Adrenal gland (tissue), 12 donors: ENCODE data around the gene TSPAN3. TPM values are rescaled to one million over a fixed set of nuclear protein-coding genes. Genes with fewer than 3 reads are reported as not detected.
A peak's percentile ranks its signal among the peaks of the same experiment; 100 is the strongest.

Experiments used
- DNase-seq, 7 donors: peaks; one replicate each; pipeline ENCODE4 v3.0.0-alpha.2; 2019 to 2020
- H3K27ac ChIP-seq, 5 donors: fragments of 200-600 bp; sonication (generic) in 4 of 5; 1 replicate in 3 of 5; 2 replicates in 2 of 5; pipeline versions ENCODE4 v1.5.1 to v1.8.0; 2016 to 2020; ENCODE audit warnings: mild to moderate bottlenecking in 1 of 5
- H3K27me3 ChIP-seq: fragments of 200-600 bp; 2 replicates; pipeline ENCODE4 v1.8.0; 2021
- H3K36me3 ChIP-seq, 2 donors: fragments of 200-600 bp; replicated peaks in 1 of 2; 1 replicate in 1 of 2; 2 replicates in 1 of 2; pipeline versions ENCODE4 v1.5.1 to v1.8.0; 2018 to 2022
- H3K4me1 ChIP-seq, 2 donors: fragments of 200-600 bp; replicated peaks in 1 of 2; 1 replicate in 1 of 2; 2 replicates in 1 of 2; pipeline versions ENCODE4 v1.5.1 to v1.8.0; 2018 to 2021
- H3K4me3 ChIP-seq, 4 donors: fragments of 200-600 bp; sonication (generic) in 3 of 4; one replicate each; pipeline ENCODE4 v1.5.1; 2016 to 2018
- H3K9me3 ChIP-seq, 3 donors: fragments of 200-600 bp; sonication (generic) in 1 of 3; replicated peaks in 1 of 3; 1 replicate in 2 of 3; 2 replicates in 1 of 3; pipeline versions ENCODE4 v1.5.1 to v1.8.0; 2016 to 2021
- POLR2A ChIP-seq, 2 donors: fragments of 450-650 bp; IDR thresholded peaks; one replicate each; pipeline ENCODE4 v1.6.1; 2017; ENCODE audit warnings: antibody characterized with exemption in 2 of 2, mild to moderate bottlenecking in 2 of 2, moderate library complexity in 1 of 2
- WGBS, 4 donors: extraction: QIAGEN DNeasy Blood & Tissue Kit in 2 of 4; methylation state at CpG; one replicate each; pipeline versions ENCODE4 v1.1.5 to v1.1.7; 2013 to 2017; 5-methylcytosine and 5-hydroxymethylcytosine counted together
- intact Hi-C, 2 donors: fragments of 100-400 bp; cut with DNase I; formaldehyde crosslinking; loops; one replicate each; pipeline versions ENCODE4 v1.14.1 to v1.15.0; 2022 to 2023
- polyA plus RNA-seq, 3 donors: library from polyadenylated mRNA; stranded (reverse); fragments of 200-250 nt in 2 of 3; fragments of 350-450 nt in 1 of 3; fragmentation: Illumina TruSeq in 1 of 3; extraction: RNeasy Lipid Tissue Mini Kit (QIAGEN cat#74804) in 1 of 3; gene quantifications; one replicate each; pipeline ENCODE4 v1.2.3, GENCODE V29; 2013 to 2014
- total RNA-seq, 9 donors: library from RNA; depleted of rRNA in 4 of 9; stranded (reverse); fragments of >200 nt in 4 of 9; fragments of 120-200 nt in 1 of 9; fragmentation: NEBNext Ultra II Directional in 1 of 9; extraction: Animal tissue kit (Norgen Biotek cat#: 25700) in 1 of 9; gene quantifications; one replicate each; pipeline versions ENCODE4 v1.1.0 to v1.2.4, GENCODE V29; 2013 to 2023
- TF ChIP-seq, protein P1 (sequence below), 6 experiments: fragments of 450-650 bp in 4 of 6; fragments of 200-600 bp in 2 of 6; sonication (generic) in 1 of 6; IDR thresholded peaks; 1 replicate in 5 of 6; 2 replicates in 1 of 6; pipeline versions ENCODE4 v1.5.1 to v1.8.0; 2016 to 2021; ENCODE audit warnings: antibody characterized with exemption in 6 of 6, mild to moderate bottlenecking in 2 of 6, moderate library complexity in 1 of 6
- donor health status: healthy with polysubstance abuse.
- donor health status: Bipolar disorder and iron deficiency.
- donor health status: DM: yes; HTN: yes; CAD: no.
- donor health status: DM: no; HTN: no; CAD: no.
- donor health status: DM: no; HTN: no; CAD: no.
- donor health status: DM: yes; HTN: yes; CAD: no.

The TSPAN3 gene
- total and polyA plus RNA-seq, 12 donors = 129 to 464 (median 229) TPM

DNA sequence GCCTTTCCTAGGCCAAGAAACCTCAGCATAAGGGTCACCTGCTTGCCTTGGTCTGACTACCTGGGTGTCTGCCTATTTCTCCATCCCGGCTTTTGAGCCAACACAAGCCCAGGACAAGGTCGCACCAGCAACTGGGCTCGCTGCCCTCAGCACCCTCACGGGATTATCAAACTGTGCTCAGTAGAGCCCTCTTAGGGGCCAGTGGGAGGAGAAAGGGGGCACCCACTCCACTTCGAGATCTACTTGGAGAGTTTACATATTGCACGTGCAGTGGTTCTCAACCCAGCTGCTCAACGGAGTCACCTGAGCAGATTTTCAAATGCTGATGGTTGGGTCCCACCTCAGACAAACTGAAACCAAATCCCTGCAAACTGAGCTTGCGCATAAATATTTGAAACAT is 31.1 kb downstream of the TSPAN3 start:
- Histone ChIP-seq H3K9me3 (no peaks in the 10 kb centered on the region), H3K4me3 (no peak overlapping the region), H3K27me3 (no peaks in the 10 kb centered on the region), H3K27ac (no peak overlapping the region), H3K4me1 (no peaks in the 10 kb centered on the region), H3K36me3 (peaks cover 0 to 15% of the 10 kb centered on the region in 2 donors)
- no peak for DNase-seq
- no peak for TF ChIP-seq POLR2A (IDR thresholded peaks at IDR 0.05)
- TF ChIP-seq, protein P1, sequence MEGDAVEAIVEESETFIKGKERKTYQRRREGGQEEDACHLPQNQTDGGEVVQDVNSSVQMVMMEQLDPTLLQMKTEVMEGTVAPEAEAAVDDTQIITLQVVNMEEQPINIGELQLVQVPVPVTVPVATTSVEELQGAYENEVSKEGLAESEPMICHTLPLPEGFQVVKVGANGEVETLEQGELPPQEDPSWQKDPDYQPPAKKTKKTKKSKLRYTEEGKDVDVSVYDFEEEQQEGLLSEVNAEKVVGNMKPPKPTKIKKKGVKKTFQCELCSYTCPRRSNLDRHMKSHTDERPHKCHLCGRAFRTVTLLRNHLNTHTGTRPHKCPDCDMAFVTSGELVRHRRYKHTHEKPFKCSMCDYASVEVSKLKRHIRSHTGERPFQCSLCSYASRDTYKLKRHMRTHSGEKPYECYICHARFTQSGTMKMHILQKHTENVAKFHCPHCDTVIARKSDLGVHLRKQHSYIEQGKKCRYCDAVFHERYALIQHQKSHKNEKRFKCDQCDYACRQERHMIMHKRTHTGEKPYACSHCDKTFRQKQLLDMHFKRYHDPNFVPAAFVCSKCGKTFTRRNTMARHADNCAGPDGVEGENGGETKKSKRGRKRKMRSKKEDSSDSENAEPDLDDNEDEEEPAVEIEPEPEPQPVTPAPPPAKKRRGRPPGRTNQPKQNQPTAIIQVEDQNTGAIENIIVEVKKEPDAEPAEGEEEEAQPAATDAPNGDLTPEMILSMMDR (IDR thresholded peaks at IDR 0.05) = no peak
- 100% methylated on average over 3 of the region's 8 CpGs; no CpG with 5 or more reads in 3 of the 4 donors for WGBS, 4 donors
- intact Hi-C loops = loop anchor here in 1 of 2 donors (10.0 kb wide), 2 partner anchors 55 to 455 kb away; no protein-coding TSS in a partner anchor

- Histone ChIP-seq H3K9me3 (no peaks in the 10 kb centered on the region), H3K27me3 (no peaks in the 10 kb centered on the region), H3K4me1 (no peaks in the 10 kb centered on the region), H3K4me3 (no peak overlapping the region), H3K27ac (no peak overlapping the region), H3K36me3 (peaks cover 0 to 15% of the 10 kb centered on the region in 2 donors)
- intact Hi-C loops = loop anchor here in 1 of 2 donors (10.0 kb wide), 2 partner anchors 54 to 456 kb away; no protein-coding TSS in a partner anchor
- TF ChIP-seq, protein P1 (IDR thresholded peaks at IDR 0.05) = no peak
- TF ChIP-seq POLR2A (IDR thresholded peaks at IDR 0.05) = no peak
- DNase-seq = no peak
- no CpG with 5 or more reads among the region's 5 CpGs for WGBS, 4 donors
Observed at GRCh38 chr15:77039217-77039533, 31.7 kb downstream of the TSPAN3 start.

DNA sequence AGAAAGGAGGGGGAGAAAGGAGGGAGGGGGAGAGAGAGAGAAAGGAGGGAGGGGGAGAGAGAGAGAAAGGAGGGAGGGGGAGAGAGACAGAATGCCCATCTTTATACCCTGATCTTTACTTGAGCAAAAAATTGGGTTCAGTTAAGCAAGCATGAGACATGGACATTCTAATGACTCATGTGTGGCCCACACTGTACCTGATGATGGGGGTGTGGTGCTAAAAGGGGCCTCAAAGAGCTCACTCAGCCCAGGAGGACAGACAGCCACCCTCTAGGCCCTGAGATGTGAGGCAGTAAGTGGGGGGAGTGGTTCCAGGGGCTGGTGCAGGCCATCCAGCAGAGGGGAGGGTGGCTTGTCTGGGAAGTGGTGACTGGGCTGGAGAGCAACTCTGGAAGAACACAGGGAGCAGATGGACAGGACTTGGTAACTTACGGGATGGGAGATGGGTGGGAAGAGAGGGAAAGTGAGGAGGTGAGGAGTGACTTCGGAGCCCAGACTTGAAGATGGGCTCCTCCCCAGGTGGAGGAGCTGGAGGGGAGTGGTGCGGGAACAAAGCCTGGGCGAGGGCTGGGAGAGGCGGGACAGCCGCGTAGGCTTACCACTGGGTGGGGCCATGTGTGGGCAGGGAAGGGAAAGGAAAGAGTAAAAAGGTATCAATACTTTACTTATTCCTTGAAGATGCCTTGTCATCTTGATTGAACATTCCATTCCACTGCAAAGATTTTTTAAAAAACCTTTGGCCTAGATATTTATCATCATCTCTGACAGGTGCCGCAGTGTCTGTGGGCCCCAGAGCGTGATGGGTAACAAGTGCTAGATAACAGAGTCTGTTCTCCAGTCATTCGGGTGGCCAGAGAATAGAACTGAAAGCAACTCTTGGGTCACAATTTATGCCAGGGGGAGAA is 32.3 kb downstream of the TSPAN3 start:
- no peak for DNase-seq
- no peaks in the 10 kb centered on the region for H3K4me1 ChIP-seq
- H3K36me3 ChIP-seq = peaks cover 0 to 9% of the 10 kb centered on the region in 2 donors
- intact Hi-C loops = loop anchor here in 1 of 2 donors (10.0 kb wide), 2 partner anchors 54 to 456 kb away; no protein-coding TSS in a partner anchor
- WGBS, 4 donors = 95% methylated on average over 10 of the region's 10 CpGs; no CpG with 5 or more reads in 3 of the 4 donors
- no peak overlapping the region for H3K27ac ChIP-seq
- TF ChIP-seq, protein P1 (IDR thresholded peaks at IDR 0.05) = no peak
- no peak for TF ChIP-seq POLR2A (IDR thresholded peaks at IDR 0.05)
- no peak overlapping the region for H3K4me3 ChIP-seq
- no peaks in the 10 kb centered on the region for H3K27me3 ChIP-seq
- no peaks in the 10 kb centered on the region for H3K9me3 ChIP-seq

DNA sequence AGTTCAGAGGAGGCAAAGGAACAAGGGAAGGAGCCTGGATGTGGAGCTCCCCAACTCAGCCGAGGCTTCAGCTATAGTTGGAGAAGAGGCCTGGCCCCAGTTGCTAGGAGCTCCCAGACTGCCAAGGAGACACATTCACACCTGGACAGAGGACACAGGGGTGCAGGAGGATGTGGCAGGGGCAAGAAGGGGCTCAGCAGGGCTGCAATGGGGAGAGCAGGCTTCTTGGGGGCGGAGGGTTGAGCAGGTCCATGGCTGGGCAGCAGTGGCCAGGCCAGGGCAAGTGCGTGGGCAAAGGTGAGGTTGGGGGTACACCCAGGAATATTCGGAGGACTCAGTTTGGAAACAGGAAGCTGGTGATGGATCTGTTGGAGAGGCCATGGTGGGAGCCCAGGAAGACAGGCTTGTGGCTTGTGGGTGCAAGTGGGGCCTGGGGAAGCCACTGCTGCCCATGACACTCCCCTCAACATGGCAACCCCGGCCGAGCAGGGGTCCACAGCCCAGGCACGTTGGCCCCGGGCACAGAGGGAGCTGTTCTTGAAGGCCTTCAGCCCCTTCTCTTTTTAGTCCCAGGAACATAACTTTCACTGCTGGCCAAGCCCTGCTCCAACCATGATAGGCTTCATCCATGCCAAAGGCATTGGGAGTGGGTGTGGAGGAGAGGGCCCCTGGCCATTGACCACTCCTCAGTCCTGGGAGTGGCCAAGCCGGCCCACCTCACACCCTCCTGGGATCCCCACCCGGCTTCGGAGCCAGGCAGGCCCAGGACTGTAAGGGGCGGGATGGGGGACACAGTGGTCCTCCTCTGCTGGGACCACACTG is 33.3 kb downstream of the TSPAN3 start:
- Histone ChIP-seq H3K27me3 (no peaks in the 10 kb centered on the region), H3K27ac (no peak overlapping the region), H3K36me3 (peaks cover 0 to 3% of the 10 kb centered on the region in 2 donors), H3K4me3 (no peak overlapping the region), H3K4me1 (no peaks in the 10 kb centered on the region), H3K9me3 (no peaks in the 10 kb centered on the region)
- WGBS, 4 donors = 90 to 100% (median 94%) methylated on average over 5 to 12 of the region's 12 CpGs
- DNase-seq = peak in 3 of 7 donors; percentile 1 to 48 (median 5)
- intact Hi-C loops = loop anchor here in 1 of 2 donors (10.0 kb wide), 2 partner anchors 53 to 457 kb away; no protein-coding TSS in a partner anchor
- TF ChIP-seq, protein P1 (IDR thresholded peaks at IDR 0.05) = no peak
- no peak for TF ChIP-seq POLR2A (IDR thresholded peaks at IDR 0.05)
